GM12878 (cell line): ENCODE measurements around the gene CACNA2D3.

Source experiments
- SMAD1 ChIP-seq: fragments of 450-650 bp; IDR thresholded peaks from 2 replicates; pipeline ENCODE4 v1.6.1; 2018; ENCODE audit warnings: mild to moderate bottlenecking, low read depth; ENCODE audit not compliant: partially characterized antibody
- SPI1 ChIP-seq: IDR thresholded peaks from 2 replicates; pipeline ENCODE4 v1.6.1; 2011; ENCODE audit warnings: low read depth, mild to moderate bottlenecking, low read length, moderate library complexity, borderline replicate concordance; ENCODE audit not compliant: insufficient read depth
- TARDBP ChIP-seq: IDR thresholded peaks from 2 replicates; pipeline ENCODE4 v1.6.1; 2016; ENCODE audit warnings: borderline replicate concordance
- TF ChIP-seq, protein P1 (sequence below), 3 experiments: IDR thresholded peaks in 2 of 3; conservative IDR thresholded peaks in 1 of 3; 2 replicates each; pipeline ENCODE4 v1.5.1; 2011; ENCODE audit warnings: low read depth in 3 of 3, low read length in 3 of 3, mild to moderate bottlenecking in 3 of 3, control low read depth in 2 of 3, moderate library complexity in 2 of 3, inconsistent platforms in 1 of 3, mixed read lengths in 1 of 3; ENCODE audit not compliant: control insufficient read depth in 2 of 3, insufficient read depth in 1 of 3; ENCODE audit errors: extremely low read depth in 1 of 3
- TF ChIP-seq, protein P2 (sequence below): IDR thresholded peaks from 2 replicates; pipeline ENCODE4 v1.6.1; 2012; ENCODE audit warnings: low read depth, low read length, improper control_type of control experiment

DNA sequence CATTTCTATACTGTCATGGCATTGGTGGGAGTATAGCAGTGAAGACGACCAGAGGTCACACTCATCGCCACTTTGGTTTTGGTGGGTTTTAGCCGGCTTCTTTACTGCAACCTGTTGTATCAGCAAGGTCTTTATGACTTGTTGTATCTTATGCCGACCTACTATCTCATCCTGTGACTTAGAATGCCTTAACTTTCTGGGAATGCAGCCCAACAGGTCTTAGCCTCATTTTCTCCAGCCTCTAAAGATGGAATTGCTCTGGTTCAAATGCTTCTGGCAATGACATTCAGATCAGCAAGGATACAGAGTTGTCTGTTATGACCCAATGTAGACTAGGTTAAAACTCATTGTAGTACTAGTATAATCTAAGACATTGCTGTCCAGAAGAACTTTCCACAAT lies 860.5 kb downstream of the CACNA2D3 start:
- TF ChIP-seq, protein P1, sequence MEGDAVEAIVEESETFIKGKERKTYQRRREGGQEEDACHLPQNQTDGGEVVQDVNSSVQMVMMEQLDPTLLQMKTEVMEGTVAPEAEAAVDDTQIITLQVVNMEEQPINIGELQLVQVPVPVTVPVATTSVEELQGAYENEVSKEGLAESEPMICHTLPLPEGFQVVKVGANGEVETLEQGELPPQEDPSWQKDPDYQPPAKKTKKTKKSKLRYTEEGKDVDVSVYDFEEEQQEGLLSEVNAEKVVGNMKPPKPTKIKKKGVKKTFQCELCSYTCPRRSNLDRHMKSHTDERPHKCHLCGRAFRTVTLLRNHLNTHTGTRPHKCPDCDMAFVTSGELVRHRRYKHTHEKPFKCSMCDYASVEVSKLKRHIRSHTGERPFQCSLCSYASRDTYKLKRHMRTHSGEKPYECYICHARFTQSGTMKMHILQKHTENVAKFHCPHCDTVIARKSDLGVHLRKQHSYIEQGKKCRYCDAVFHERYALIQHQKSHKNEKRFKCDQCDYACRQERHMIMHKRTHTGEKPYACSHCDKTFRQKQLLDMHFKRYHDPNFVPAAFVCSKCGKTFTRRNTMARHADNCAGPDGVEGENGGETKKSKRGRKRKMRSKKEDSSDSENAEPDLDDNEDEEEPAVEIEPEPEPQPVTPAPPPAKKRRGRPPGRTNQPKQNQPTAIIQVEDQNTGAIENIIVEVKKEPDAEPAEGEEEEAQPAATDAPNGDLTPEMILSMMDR (IDR thresholded peaks at IDR 0.05 in 2 of 3, conservative IDR thresholded peaks at IDR 0.05 in 1 of 3; ENCODE audit: control insufficient read depth in 2 of 3, extremely low read depth in 1 of 3, insufficient read depth in 1 of 3, low read depth in 3 of 3, low read length in 3 of 3): no peak
- TF ChIP-seq, protein P2, sequence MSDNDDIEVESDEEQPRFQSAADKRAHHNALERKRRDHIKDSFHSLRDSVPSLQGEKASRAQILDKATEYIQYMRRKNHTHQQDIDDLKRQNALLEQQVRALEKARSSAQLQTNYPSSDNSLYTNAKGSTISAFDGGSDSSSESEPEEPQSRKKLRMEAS: no peak
- TF ChIP-seq SPI1 (no peak), SMAD1 (no peak), TARDBP (no peak)
